Spleen (tissue), 7 donors: Measurements from ENCODE around the gene NETO1.

Source experiments
- CTCF ChIP-seq, 11 experiments: fragments of 200-600 bp in 7 of 11; fragments of 450-650 bp in 4 of 11; sonication (generic) in 4 of 11; IDR thresholded peaks in 8 of 11; conservative IDR thresholded peaks in 3 of 11; 1 replicate in 7 of 11; 2 replicates in 4 of 11; pipeline versions ENCODE4 v1.4.0 to v1.8.0; 2016 to 2021; ENCODE audit warnings: antibody characterized with exemption in 11 of 11, inconsistent platforms in 4 of 11, mild to moderate bottlenecking in 1 of 11
- POLR2AphosphoS5 ChIP-seq, 3 donors: sonication (generic); formaldehyde crosslinking; IDR thresholded peaks; one replicate each; pipeline ENCODE4 v1.5.1; 2017; ENCODE audit warnings: antibody characterized with exemption in 3 of 3
- donor health status: DM: no; HTN: no; CAD: no; lungs with moderate emphysema.
- donor health status: DM: no; HTN: no; CAD: no.
- donor health status: DM: no; HTN: no; CAD: no.

- TF ChIP-seq CTCF (IDR thresholded peaks at IDR 0.05 in 8 of 11, conservative IDR thresholded peaks at IDR 0.05 in 3 of 11) = no peak
- no peak for TF ChIP-seq POLR2AphosphoS5 (IDR thresholded peaks at IDR 0.05)
These were observed 20.0 kb downstream of the NETO1 start for GRCh38 chr18:72847771-72848170.
